ENCODE results near the gene LRRC23. TPM values are rescaled to one million over a fixed set of nuclear protein-coding genes. Genes with fewer than 3 reads are reported as not detected.
A peak's percentile ranks its signal among the peaks of the same experiment; 100 is the strongest.

LRRC23 gene
- total RNA-seq, 2 experiments from 2014 or later, result 3.2 to 4.7 TPM

- TF ChIP-seq CTCF (IDR thresholded peaks at IDR 0.05), result no peak
- Mint-ChIP-seq H3K27ac (peak overlapping the region; percentile 97), H3K27me3 (no peaks in the 10 kb centered on the region), H3K36me3 (ENCODE audit: low read depth) (peaks cover 25% of the 10 kb centered on the region), H3K4me3 (peak overlapping the region; percentile 97), H3K9me3 (no peaks in the 10 kb centered on the region), H3K4me1 (ENCODE audit: low read depth) (peaks cover 86% of the 10 kb centered on the region)
- DNase-seq, result peak in 9 of 14 experiments; percentile 51 to 85 (median 67)
- Histone ChIP-seq H3K36me3 (ENCODE audit: insufficient read depth, low read length) (peaks cover 15% of the 10 kb centered on the region), H3K4me3 (ENCODE audit: low read length) (peak overlapping the region; percentile 65), H3K27me3 (ENCODE audit: control insufficient read depth in 1 of 2, insufficient read depth in 2 of 2, low read length in 2 of 2) (no peaks in the 10 kb centered on the region), H3K4me1 (ENCODE audit: insufficient read depth, low read length) (peaks cover 91% of the 10 kb centered on the region), H3K9me3 (ENCODE audit: control insufficient read depth in 1 of 2, insufficient read depth in 1 of 2, low read length in 2 of 2) (no peaks in the 10 kb centered on the region), H3K27ac (ENCODE audit: low read depth in 1 of 2, low read length in 2 of 2) (peak overlapping the region; percentile 96 to 98)
- POLR2A ChIA-PET, result interaction anchor here (0.6 to 11.6 kb wide), 12 partner anchors 9 to 257 kb away, joined by 3 to 963 read pairs (median 30); partner anchors contain the start of genes C1RL, EMG1, ENO2 and PHB2
- ATAC-seq (ENCODE audit: poor library complexity), result peak; percentile 12
- CTCF ChIA-PET, result interaction anchor here (1.0 to 10.8 kb wide), 9 partner anchors 8 to 163 kb away, joined by 3 to 324 read pairs (median 9); partner anchors contain the start of genes C1RL, LPCAT3, LRRC23 and SPSB2
- intact Hi-C loops (cut with DNase I, micrococcal nuclease), result no loop called here
Observed at GRCh38 chr12:6946033-6946919, 41.7 kb downstream of the LRRC23 start.

GRCh38 chr12:6946920-6947374, 42.3 kb downstream of the LRRC23 start:
- no peaks in the 10 kb centered on the region for H3K9me3 ChIP-seq (ENCODE audit: control insufficient read depth in 1 of 2, insufficient read depth in 1 of 2, low read length in 2 of 2)
- ChIA-PET POLR2A (interaction anchor here (0.5 to 11.6 kb wide), 6 partner anchors 9 to 154 kb away, joined by 3 to 963 read pairs (median 16); partner anchors contain the start of genes EMG1, LPCAT3, PHB2 and PTPN6), CTCF (interaction anchor here (1.0 to 10.8 kb wide), 6 partner anchors 9 to 78 kb away, joined by 3 to 324 read pairs (median 9); partner anchors contain the start of genes LPCAT3 and SPSB2)
- Mint-ChIP-seq H3K27ac (peak overlapping the region; percentile 97), H3K36me3 (ENCODE audit: low read depth) (peaks cover 29% of the 10 kb centered on the region), H3K4me1 (ENCODE audit: low read depth) (peaks cover 90% of the 10 kb centered on the region), H3K9me3 (no peaks in the 10 kb centered on the region), H3K4me3 (peak overlapping the region; percentile 97), H3K27me3 (no peaks in the 10 kb centered on the region)
- H3K4me3 ChIP-seq (ENCODE audit: low read length), result peak overlapping the region; percentile 65
- DNase-seq, result no peak
- TF ChIP-seq CTCF (IDR thresholded peaks at IDR 0.05), result no peak
- peaks cover 94% of the 10 kb centered on the region for H3K4me1 ChIP-seq (ENCODE audit: insufficient read depth, low read length)
- H3K27me3 ChIP-seq (ENCODE audit: control insufficient read depth in 1 of 2, insufficient read depth in 2 of 2, low read length in 2 of 2), result no peaks in the 10 kb centered on the region
- peaks cover 10% of the 10 kb centered on the region for H3K36me3 ChIP-seq (ENCODE audit: insufficient read depth, low read length)
- ATAC-seq (ENCODE audit: poor library complexity), result no peak
- peak overlapping the region; percentile 96 to 98 for H3K27ac ChIP-seq (ENCODE audit: low read depth in 1 of 2, low read length in 2 of 2)
- intact Hi-C loops (cut with DNase I, micrococcal nuclease), result no loop called here

DNA sequence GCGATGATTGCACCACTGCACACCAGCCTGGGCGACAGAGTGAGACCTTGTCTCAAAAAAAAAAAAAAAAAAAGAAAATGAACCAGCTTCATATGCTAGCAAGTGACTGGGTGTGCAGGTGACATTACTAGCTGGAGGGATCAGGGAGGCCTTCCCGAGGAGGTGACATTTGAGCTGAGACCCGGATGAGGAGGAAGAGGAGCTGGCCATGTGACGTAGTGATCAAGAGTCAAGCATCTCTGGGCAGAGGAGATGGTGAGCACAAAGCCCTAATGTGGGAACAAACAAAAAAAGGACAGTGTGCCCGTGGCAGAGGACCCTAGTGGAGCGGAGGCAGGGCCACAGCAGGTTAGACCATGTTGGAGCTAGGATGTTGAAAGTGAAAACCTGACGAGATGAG, 43.0 kb downstream of the LRRC23 start:
- Histone ChIP-seq H3K4me1 (ENCODE audit: insufficient read depth, low read length) (peaks cover 93% of the 10 kb centered on the region), H3K27ac (ENCODE audit: low read depth in 1 of 2, low read length in 2 of 2) (peak overlapping the region; percentile 96 to 98), H3K36me3 (ENCODE audit: insufficient read depth, low read length) (peaks cover 15% of the 10 kb centered on the region), H3K27me3 (ENCODE audit: control insufficient read depth in 1 of 2, insufficient read depth in 2 of 2, low read length in 2 of 2) (no peaks in the 10 kb centered on the region), H3K4me3 (ENCODE audit: low read length) (no peak overlapping the region), H3K9me3 (ENCODE audit: control insufficient read depth in 1 of 2, insufficient read depth in 1 of 2, low read length in 2 of 2) (no peaks in the 10 kb centered on the region)
- CTCF ChIA-PET, result interaction anchor here (1.0 to 10.8 kb wide), 4 partner anchors 10 to 78 kb away, joined by 3 to 324 read pairs (median 9); partner anchors contain the start of gene LPCAT3
- intact Hi-C loops (cut with DNase I, micrococcal nuclease), result no loop called here
- H3K36me3 Mint-ChIP-seq (ENCODE audit: low read depth), result peaks cover 36% of the 10 kb centered on the region
- ATAC-seq (ENCODE audit: poor library complexity), result no peak
- H3K27me3 Mint-ChIP-seq, result no peaks in the 10 kb centered on the region
- POLR2A ChIA-PET, result interaction anchor here (0.6 to 11.6 kb wide), 5 partner anchors 10 to 80 kb away, joined by 3 to 963 read pairs (median 26); partner anchors contain the start of genes EMG1, LPCAT3, PHB2 and PTPN6
- H3K4me1 Mint-ChIP-seq (ENCODE audit: low read depth), result peaks cover 88% of the 10 kb centered on the region
- no peak for DNase-seq
- no peak for TF ChIP-seq CTCF (IDR thresholded peaks at IDR 0.05)
- H3K4me3 Mint-ChIP-seq, result peak overlapping the region; percentile 47
- H3K9me3 Mint-ChIP-seq, result no peaks in the 10 kb centered on the region
- peak overlapping the region; percentile 97 for H3K27ac Mint-ChIP-seq
